Liver (tissue), 3 donors: Measurements from ENCODE around the gene DPPA3.

Experiments used
- SP1 ChIP-seq: IDR thresholded peaks from 2 replicates; pipeline ENCODE4 v1.6.1; 2018; ENCODE audit warnings: antibody characterized with exemption, mild to moderate bottlenecking
- TF ChIP-seq, protein P1 (sequence below): fragments of 150-350 bp; IDR thresholded peaks from 2 replicates; pipeline ENCODE4 v1.5.1; 2017; ENCODE audit warnings: improper control_type of control experiment, low read depth, low read length; ENCODE audit not compliant: missing input control
- TF ChIP-seq, protein P2 (sequence below): IDR thresholded peaks from 2 replicates; pipeline ENCODE4 v1.6.1; 2016; ENCODE audit warnings: antibody characterized with exemption
- donor health status: healthy.
- donor health status: healthy.

DNA sequence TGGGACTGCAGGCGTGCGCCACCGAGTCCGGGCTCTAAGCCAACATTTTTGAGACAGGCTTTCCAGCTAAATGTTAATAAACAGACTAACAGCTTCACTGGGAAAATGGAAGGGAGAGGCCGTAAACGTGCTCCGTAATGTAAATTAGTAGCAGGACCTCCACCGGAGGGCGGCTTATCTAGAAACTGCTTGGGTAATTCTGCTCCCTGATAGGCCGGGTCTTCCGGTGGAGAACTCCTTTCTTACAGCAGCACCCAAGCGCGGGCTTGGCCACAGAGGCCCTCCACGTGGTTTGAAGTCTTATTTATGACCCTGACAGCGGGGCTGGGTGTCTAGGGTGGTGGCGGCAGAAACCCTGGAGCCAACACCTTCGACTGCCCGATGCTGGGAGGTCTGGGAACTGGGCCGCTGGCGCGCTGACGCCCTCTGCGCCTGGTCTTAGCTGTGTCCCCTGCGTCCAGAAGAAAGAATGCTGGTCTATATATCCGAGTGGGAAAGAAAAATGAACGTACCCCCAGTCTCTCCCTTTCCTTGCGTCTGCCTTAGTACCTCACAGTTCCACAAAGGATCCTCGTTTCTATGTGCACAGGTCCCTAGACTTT, 1.7 kb downstream of the DPPA3 start:
- TF ChIP-seq, protein P1, sequence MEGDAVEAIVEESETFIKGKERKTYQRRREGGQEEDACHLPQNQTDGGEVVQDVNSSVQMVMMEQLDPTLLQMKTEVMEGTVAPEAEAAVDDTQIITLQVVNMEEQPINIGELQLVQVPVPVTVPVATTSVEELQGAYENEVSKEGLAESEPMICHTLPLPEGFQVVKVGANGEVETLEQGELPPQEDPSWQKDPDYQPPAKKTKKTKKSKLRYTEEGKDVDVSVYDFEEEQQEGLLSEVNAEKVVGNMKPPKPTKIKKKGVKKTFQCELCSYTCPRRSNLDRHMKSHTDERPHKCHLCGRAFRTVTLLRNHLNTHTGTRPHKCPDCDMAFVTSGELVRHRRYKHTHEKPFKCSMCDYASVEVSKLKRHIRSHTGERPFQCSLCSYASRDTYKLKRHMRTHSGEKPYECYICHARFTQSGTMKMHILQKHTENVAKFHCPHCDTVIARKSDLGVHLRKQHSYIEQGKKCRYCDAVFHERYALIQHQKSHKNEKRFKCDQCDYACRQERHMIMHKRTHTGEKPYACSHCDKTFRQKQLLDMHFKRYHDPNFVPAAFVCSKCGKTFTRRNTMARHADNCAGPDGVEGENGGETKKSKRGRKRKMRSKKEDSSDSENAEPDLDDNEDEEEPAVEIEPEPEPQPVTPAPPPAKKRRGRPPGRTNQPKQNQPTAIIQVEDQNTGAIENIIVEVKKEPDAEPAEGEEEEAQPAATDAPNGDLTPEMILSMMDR = no peak
- no peak for TF ChIP-seq SP1
- TF ChIP-seq, protein P2, sequence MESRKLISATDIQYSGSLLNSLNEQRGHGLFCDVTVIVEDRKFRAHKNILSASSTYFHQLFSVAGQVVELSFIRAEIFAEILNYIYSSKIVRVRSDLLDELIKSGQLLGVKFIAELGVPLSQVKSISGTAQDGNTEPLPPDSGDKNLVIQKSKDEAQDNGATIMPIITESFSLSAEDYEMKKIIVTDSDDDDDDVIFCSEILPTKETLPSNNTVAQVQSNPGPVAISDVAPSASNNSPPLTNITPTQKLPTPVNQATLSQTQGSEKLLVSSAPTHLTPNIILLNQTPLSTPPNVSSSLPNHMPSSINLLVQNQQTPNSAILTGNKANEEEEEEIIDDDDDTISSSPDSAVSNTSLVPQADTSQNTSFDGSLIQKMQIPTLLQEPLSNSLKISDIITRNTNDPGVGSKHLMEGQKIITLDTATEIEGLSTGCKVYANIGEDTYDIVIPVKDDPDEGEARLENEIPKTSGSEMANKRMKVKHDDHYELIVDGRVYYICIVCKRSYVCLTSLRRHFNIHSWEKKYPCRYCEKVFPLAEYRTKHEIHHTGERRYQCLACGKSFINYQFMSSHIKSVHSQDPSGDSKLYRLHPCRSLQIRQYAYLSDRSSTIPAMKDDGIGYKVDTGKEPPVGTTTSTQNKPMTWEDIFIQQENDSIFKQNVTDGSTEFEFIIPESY = no peak
